ENCODE results near the gene OGG1.

DNA sequence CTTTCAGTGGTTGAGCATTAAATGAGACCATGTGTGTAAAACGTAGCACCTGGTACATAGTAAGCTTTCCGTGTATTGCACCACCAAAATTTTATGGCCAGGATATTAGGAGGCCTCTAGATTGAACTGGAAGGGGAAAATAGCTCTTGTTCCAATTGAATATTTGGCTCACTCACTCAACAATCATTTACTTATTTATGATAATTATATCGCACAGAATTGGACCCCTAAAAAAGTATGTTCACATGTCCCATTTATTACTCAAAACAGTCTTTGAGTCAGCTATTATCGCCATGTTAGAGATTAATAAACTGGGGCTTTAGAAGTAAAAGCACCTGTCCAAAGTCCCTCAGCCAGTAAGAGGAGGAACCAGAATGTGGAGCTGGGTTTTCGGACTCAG, 55.2 kb downstream of the OGG1 start:
- TF ChIP-seq, protein P1, sequence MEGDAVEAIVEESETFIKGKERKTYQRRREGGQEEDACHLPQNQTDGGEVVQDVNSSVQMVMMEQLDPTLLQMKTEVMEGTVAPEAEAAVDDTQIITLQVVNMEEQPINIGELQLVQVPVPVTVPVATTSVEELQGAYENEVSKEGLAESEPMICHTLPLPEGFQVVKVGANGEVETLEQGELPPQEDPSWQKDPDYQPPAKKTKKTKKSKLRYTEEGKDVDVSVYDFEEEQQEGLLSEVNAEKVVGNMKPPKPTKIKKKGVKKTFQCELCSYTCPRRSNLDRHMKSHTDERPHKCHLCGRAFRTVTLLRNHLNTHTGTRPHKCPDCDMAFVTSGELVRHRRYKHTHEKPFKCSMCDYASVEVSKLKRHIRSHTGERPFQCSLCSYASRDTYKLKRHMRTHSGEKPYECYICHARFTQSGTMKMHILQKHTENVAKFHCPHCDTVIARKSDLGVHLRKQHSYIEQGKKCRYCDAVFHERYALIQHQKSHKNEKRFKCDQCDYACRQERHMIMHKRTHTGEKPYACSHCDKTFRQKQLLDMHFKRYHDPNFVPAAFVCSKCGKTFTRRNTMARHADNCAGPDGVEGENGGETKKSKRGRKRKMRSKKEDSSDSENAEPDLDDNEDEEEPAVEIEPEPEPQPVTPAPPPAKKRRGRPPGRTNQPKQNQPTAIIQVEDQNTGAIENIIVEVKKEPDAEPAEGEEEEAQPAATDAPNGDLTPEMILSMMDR (IDR thresholded peaks at IDR 0.05), result no peak
- no peak for TF ChIP-seq POLR2A (IDR thresholded peaks at IDR 0.05)
